Adrenal gland (tissue), 5 donors: ENCODE measurements around the gene ALPP.

ENCODE experiments used
- CTCF ChIP-seq, 6 experiments: fragments of 450-650 bp in 4 of 6; fragments of 200-600 bp in 2 of 6; sonication (generic) in 1 of 6; IDR thresholded peaks; 1 replicate in 5 of 6; 2 replicates in 1 of 6; pipeline versions ENCODE4 v1.5.1 to v1.8.0; 2016 to 2021; ENCODE audit warnings: antibody characterized with exemption in 6 of 6, mild to moderate bottlenecking in 2 of 6, moderate library complexity in 1 of 6
- POLR2A ChIP-seq, 2 donors: fragments of 450-650 bp; IDR thresholded peaks; one replicate each; pipeline ENCODE4 v1.6.1; 2017; ENCODE audit warnings: antibody characterized with exemption in 2 of 2, mild to moderate bottlenecking in 2 of 2, moderate library complexity in 1 of 2
- donor health status: DM: no; HTN: no; CAD: no.

GRCh38 chr2:232354069-232354468 lies 24.5 kb upstream of the ALPP start:
- TF ChIP-seq CTCF (IDR thresholded peaks at IDR 0.05) (no peak), POLR2A (IDR thresholded peaks at IDR 0.05) (no peak)
